Colonic mucosa (tissue), 4 donors: ENCODE measurements around the gene CD276. TPM values are rescaled to one million over a fixed set of nuclear protein-coding genes. Genes with fewer than 3 reads are reported as not detected.

Experiments
- DNase-seq: peaks from one replicate; pipeline ENCODE4 v3.0.0-alpha.2; 2020
- H3K27ac ChIP-seq: fragments of 200-600 bp; one replicate; pipeline ENCODE4 v1.8.0; 2021
- H3K27me3 ChIP-seq: fragments of 200-600 bp; one replicate; pipeline ENCODE4 v1.8.0; 2021
- H3K36me3 ChIP-seq: fragments of 200-600 bp; one replicate; pipeline ENCODE4 v1.8.0; 2021
- H3K4me1 ChIP-seq: fragments of 200-600 bp; one replicate; pipeline ENCODE4 v1.8.0; 2021; ENCODE audit warnings: mild to moderate bottlenecking
- H3K4me3 ChIP-seq: fragments of 200-600 bp; one replicate; pipeline ENCODE4 v1.8.0; 2021
- H3K9ac ChIP-seq, 2 donors: one replicate each; pipeline ENCODE4 v1.7.0; 2013; ENCODE audit warnings: control low read depth in 2 of 2, low read depth in 2 of 2, low read length in 2 of 2
- H3K9me3 ChIP-seq: fragments of 200-600 bp; one replicate; pipeline ENCODE4 v1.8.0; 2021
- intact Hi-C: fragments of 100-400 bp; cut with DNase I; formaldehyde crosslinking; loops from one replicate; pipeline ENCODE4 v1.14.1; 2022
- total RNA-seq, 2 donors: library from RNA; stranded (reverse); fragmentation: NEBNext Ultra II Directional in 1 of 2; extraction: Animal tissue kit (Norgen Biotek cat#: 25700) in 1 of 2; gene quantifications; one replicate each; pipeline ENCODE4 v1.2.1, GENCODE V29; 2021
- TF ChIP-seq, protein P1 (sequence below): fragments of 200-600 bp; IDR thresholded peaks from one replicate; pipeline ENCODE4 v1.8.0; 2022; ENCODE audit warnings: antibody characterized with exemption, mild to moderate bottlenecking
- donor health status: healthy.
- donor health status: DM: no; HTN: no; CAD: no.
- donor health status: DM: no; HTN: no; CAD: no.

The CD276 gene
- total RNA-seq, 2 donors from 2014 or later, result 45.2 to 49.9 TPM

DNA sequence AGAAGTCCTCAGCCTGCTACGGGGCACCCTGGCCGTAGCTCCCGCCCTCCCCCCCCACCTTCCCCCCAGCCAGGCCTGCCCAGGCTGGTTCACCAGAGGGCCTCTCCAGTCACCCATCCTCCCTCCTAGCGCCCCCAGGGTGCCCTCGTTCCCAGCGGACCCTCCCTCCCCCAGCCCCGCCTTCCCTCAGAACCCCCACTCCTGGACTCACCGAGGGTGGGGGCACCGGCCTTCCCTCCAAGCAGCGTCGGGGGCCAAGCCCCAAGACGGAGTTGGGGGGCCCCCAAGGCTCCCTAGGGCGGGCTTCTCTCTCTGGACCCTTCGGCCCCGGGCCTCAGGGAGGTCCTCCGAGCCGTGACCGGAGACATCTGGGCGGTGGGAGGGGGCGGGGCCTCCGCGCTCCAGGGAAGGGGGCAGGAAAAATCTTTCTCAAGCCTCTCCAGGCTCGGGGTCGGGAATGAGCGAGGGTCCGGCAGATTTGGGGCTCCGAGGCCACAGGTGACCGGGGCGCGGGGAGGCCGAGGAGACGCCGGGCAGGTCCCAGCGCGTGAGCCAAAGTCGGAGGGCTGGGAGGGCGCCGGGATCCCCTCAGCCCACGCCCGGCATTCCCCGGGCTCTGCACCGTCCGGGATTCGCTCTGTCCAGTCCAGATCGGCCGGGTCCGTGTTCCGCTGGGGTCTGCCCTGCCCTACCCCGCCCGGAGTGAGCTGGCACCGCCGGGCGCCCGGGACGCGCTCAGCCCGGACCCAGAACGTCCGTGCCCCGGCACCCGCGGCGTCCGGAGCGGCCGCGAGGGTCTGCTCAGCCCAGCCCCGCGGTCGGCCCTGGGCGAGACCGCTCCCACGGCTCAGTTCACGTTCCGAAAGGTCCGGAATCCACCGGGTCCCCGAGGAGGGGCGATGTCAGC lies 68.0 kb downstream of the CD276 start:
- Histone ChIP-seq H3K9ac (peak overlapping the region in 1 of 2 donors; percentile 66), H3K4me3 (peak overlapping the region; percentile 42), H3K9me3 (no peaks in the 10 kb centered on the region), H3K27ac (no peak overlapping the region), H3K27me3 (peaks cover 36% of the 10 kb centered on the region), H3K4me1 (no peaks in the 10 kb centered on the region), H3K36me3 (no peaks in the 10 kb centered on the region)
- TF ChIP-seq, protein P1, sequence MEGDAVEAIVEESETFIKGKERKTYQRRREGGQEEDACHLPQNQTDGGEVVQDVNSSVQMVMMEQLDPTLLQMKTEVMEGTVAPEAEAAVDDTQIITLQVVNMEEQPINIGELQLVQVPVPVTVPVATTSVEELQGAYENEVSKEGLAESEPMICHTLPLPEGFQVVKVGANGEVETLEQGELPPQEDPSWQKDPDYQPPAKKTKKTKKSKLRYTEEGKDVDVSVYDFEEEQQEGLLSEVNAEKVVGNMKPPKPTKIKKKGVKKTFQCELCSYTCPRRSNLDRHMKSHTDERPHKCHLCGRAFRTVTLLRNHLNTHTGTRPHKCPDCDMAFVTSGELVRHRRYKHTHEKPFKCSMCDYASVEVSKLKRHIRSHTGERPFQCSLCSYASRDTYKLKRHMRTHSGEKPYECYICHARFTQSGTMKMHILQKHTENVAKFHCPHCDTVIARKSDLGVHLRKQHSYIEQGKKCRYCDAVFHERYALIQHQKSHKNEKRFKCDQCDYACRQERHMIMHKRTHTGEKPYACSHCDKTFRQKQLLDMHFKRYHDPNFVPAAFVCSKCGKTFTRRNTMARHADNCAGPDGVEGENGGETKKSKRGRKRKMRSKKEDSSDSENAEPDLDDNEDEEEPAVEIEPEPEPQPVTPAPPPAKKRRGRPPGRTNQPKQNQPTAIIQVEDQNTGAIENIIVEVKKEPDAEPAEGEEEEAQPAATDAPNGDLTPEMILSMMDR, result no peak
- DNase-seq, result no peak
- intact Hi-C loops, result no loop called here

- Histone ChIP-seq H3K4me3 (peak overlapping the region; percentile 42), H3K27ac (no peak overlapping the region), H3K4me1 (no peaks in the 10 kb centered on the region), H3K36me3 (no peaks in the 10 kb centered on the region), H3K9ac (peak overlapping the region in 1 of 2 donors; percentile 66), H3K27me3 (peaks cover 36% of the 10 kb centered on the region), H3K9me3 (no peaks in the 10 kb centered on the region)
- intact Hi-C loops, result no loop called here
- TF ChIP-seq, protein P1, result no peak
- DNase-seq, result no peak
Observed at GRCh38 chr15:73752806-73753193, 68.6 kb downstream of the CD276 start.

GRCh38 chr15:73753250-73754130 lies 69.3 kb downstream of the CD276 start, which contains the start of gene INSYN1:
INSYN1 (minus strand) TSS chr15:73753351; CDS start chr15:73751130, 2,221 bp downstream.
- Histone ChIP-seq H3K9me3 (no peaks in the 10 kb centered on the region), H3K27ac (no peak within 1 kb of the TSS), H3K9ac (peak within 1 kb of the TSS in 1 of 2 donors; percentile 66), H3K27me3 (peaks cover 36% of the 10 kb centered on the region), H3K4me3 (peak within 1 kb of the TSS; percentile 42), H3K4me1 (no peaks in the 10 kb centered on the region), H3K36me3 (no peaks in the 10 kb centered on the region)
- no peak for DNase-seq
- TF ChIP-seq, protein P1, result no peak
- intact Hi-C loops, result no loop called here

DNA sequence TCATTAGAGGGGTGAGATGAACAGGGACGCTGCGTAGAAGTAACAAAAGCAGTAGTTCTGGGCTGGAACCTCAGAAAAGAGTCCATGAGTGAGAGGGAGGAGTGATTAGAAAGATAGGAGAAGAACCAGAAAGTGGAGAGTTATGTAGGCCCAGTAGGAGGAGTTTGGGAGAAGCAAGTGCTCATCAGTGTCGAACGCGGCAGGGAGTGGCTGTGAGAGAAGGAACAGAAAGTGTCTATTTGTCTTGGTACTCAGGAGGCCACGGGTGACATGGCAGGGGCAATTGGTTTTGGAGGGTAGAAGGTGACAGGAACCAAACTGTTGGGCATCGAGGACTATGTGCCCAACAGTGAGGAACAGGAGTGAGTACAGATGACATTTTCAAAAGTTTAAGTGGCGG lies 70.3 kb downstream of the CD276 start:
- Histone ChIP-seq H3K36me3 (no peaks in the 10 kb centered on the region), H3K4me3 (no peak overlapping the region), H3K4me1 (no peaks in the 10 kb centered on the region), H3K27me3 (peaks cover 36% of the 10 kb centered on the region), H3K9ac (no peak overlapping the region), H3K9me3 (no peaks in the 10 kb centered on the region), H3K27ac (no peak overlapping the region)
- TF ChIP-seq, protein P1, result no peak
- intact Hi-C loops, result no loop called here
- DNase-seq, result no peak

DNA sequence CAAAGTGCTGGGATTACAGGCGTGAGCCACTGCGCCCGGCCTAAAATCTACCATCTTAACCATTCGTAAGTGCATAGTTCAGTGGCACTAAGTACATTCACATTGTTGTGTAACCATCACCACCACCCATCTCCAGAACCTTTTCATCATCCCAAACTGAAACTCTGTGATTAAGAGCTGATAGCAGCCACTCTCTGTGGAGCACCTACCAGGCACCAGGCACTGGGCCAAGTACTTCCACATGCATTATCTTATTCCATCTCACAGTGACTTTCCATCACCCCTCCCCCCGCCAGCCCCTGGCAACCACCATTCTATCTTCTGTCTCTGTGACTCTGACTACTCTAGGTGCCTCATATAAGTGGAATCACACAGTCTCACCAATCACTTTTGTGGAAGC lies 71.3 kb downstream of the CD276 start:
- Histone ChIP-seq H3K9me3 (no peaks in the 10 kb centered on the region), H3K4me3 (no peak overlapping the region), H3K27me3 (peaks cover 35% of the 10 kb centered on the region), H3K36me3 (no peaks in the 10 kb centered on the region), H3K9ac (no peak overlapping the region), H3K27ac (no peak overlapping the region), H3K4me1 (no peaks in the 10 kb centered on the region)
- TF ChIP-seq, protein P1, result no peak
- no peak for DNase-seq
- intact Hi-C loops, result no loop called here
